H1 (cell line): ENCODE data around the gene NFIC. TPM values are rescaled to one million over a fixed set of nuclear protein-coding genes. Genes with fewer than 3 reads are reported as not detected.
A peak's percentile ranks its signal among the peaks of the same experiment; 100 is the strongest.

Experiments
- CTCF ChIA-PET: fragments of 300-600 bp; sonication (Branson Sonifier 250); formaldehyde crosslinking; loops from one replicate; lab custom pipeline; 2021; ENCODE audit not compliant: partially characterized antibody; lab: Charles Lee
- POLR2A ChIA-PET: fragments of 300-600 bp; sonication (Branson Sonifier 250); formaldehyde crosslinking; loops from one replicate; lab custom pipeline; 2021; ENCODE audit warnings: inconsistent platforms; ENCODE audit not compliant: partially characterized antibody; lab: Charles Lee
- DNase-seq, 2 experiments: peaks; one replicate each; pipeline versions ENCODE4 v3.0.0 to v3.0.0-alpha.2; 2010 to 2022; ENCODE audit warnings: low spot score in 2 of 2, low read depth in 1 of 2, mixed read lengths in 1 of 2
- FAIRE-seq: peaks from 2 replicates; lab custom pipeline; 2011; peaks lifted over from hg19 to GRCh38; lab: Jason Lieb, UNC
- H2AFZ ChIP-seq: 2 replicates; pipeline ENCODE4 v1.8.1; 2012; ENCODE audit warnings: low read length, inconsistent platforms
- H2AK5ac ChIP-seq: 2 replicates; pipeline ENCODE4 v1.6.1; 2013; ENCODE audit warnings: low read depth, low read length
- H2BK120ac ChIP-seq: replicated peaks from 2 replicates; pipeline ENCODE3; 2013; ENCODE audit warnings: low read depth, low read length, inconsistent platforms
- H2BK12ac ChIP-seq: 2 replicates; pipeline ENCODE4 v1.6.1; 2013; ENCODE audit warnings: low read depth, low read length
- H2BK15ac ChIP-seq: 2 replicates; pipeline ENCODE4 v1.6.1; 2013; ENCODE audit warnings: low read length
- H2BK20ac ChIP-seq: 2 replicates; pipeline ENCODE4 v1.6.1; 2013; ENCODE audit warnings: low read length
- H2BK5ac ChIP-seq: 2 replicates; pipeline ENCODE4 v1.6.1; 2013; ENCODE audit warnings: low read depth, low read length
- H3K14ac ChIP-seq: 2 replicates; pipeline ENCODE4 v1.6.1; 2013; ENCODE audit warnings: inconsistent platforms; ENCODE audit not compliant: insufficient read length
- H3K18ac ChIP-seq: 2 replicates; pipeline ENCODE4 v1.6.1; 2013; ENCODE audit warnings: low read length; ENCODE audit errors: extremely low read depth
- H3K23ac ChIP-seq: 2 replicates; pipeline ENCODE4 v1.6.1; 2013; ENCODE audit warnings: inconsistent platforms; ENCODE audit not compliant: insufficient read length
- H3K23me2 ChIP-seq: 2 replicates; pipeline ENCODE4 v1.6.1; 2013; ENCODE audit warnings: low read depth, low read length
- H3K27ac ChIP-seq: 2 replicates; pipeline ENCODE4 v1.6.1; 2011; ENCODE audit warnings: low read depth, low read length, inconsistent platforms
- H3K27me3 ChIP-seq, 4 experiments: replicated peaks in 1 of 4; 1 replicate in 1 of 4; 2 replicates in 3 of 4; pipeline versions ENCODE4 v1.6.1 to v1.8.1; 2011 to 2013; ENCODE audit warnings: low read length in 3 of 4, mild to moderate bottlenecking in 3 of 4, inconsistent platforms in 2 of 4, mixed read lengths in 2 of 4, moderate library complexity in 1 of 4; ENCODE audit not compliant: control insufficient read depth in 3 of 4, insufficient read depth in 3 of 4; ENCODE audit errors: extremely low read depth in 1 of 4
- H3K36me3 ChIP-seq, 4 experiments: 2 replicates each; pipeline versions ENCODE4 v1.6.1 to v1.8.1; 2011 to 2013; ENCODE audit warnings: mild to moderate bottlenecking in 4 of 4, low read length in 3 of 4, moderate library complexity in 2 of 4, control low read depth in 1 of 4, inconsistent platforms in 1 of 4; ENCODE audit not compliant: insufficient read depth in 4 of 4, control insufficient read depth in 2 of 4
- H3K4ac ChIP-seq: replicated peaks from 2 replicates; pipeline ENCODE3; 2013; ENCODE audit warnings: low read length, low read depth, mixed read lengths, inconsistent platforms; ENCODE audit not compliant: insufficient read length
- H3K4me1 ChIP-seq, 4 experiments: replicated peaks in 1 of 4; 1 replicate in 1 of 4; 2 replicates in 3 of 4; pipeline versions ENCODE4 v1.6.1 to v1.8.1; 2011 to 2013; ENCODE audit warnings: low read length in 3 of 4, inconsistent platforms in 2 of 4, mixed read lengths in 1 of 4; ENCODE audit not compliant: insufficient read depth in 4 of 4, control insufficient read depth in 3 of 4
- H3K4me2 ChIP-seq, 2 experiments: 2 replicates each; pipeline versions ENCODE4 v1.6.1 to v1.8.1; 2011 to 2013; ENCODE audit warnings: low read depth in 2 of 2, low read length in 2 of 2, control low read depth in 1 of 2, inconsistent platforms in 1 of 2, mild to moderate bottlenecking in 1 of 2; ENCODE audit not compliant: insufficient read depth in 1 of 2
- H3K4me3 ChIP-seq, 4 experiments: fragments of 200-600, 300-600 bp in 1 of 4; sonication (generic), shearing (Covaris generic), sonication (Bioruptor Twin) in 1 of 4; 2 replicates each; pipeline versions ENCODE4 v1.5.1 to v1.8.1; 2011 to 2016; ENCODE audit warnings: low read length in 4 of 4, low read depth in 3 of 4, control low read depth in 2 of 4, inconsistent platforms in 2 of 4, mild to moderate bottlenecking in 2 of 4, mixed read lengths in 1 of 4, moderate library complexity in 1 of 4; ENCODE audit not compliant: insufficient read depth in 2 of 4; ENCODE audit errors: extremely low read depth in 1 of 4
- H3K56ac ChIP-seq: replicated peaks from 2 replicates; pipeline ENCODE3; 2013; ENCODE audit warnings: low read depth, mild to moderate bottlenecking, mixed read lengths, low read length, inconsistent platforms; ENCODE audit not compliant: insufficient read length
- H3K79me1 ChIP-seq: 2 replicates; pipeline ENCODE4 v1.6.1; 2013; ENCODE audit warnings: low read depth, low read length, control low read depth
- H3K79me2 ChIP-seq, 2 experiments: 2 replicates each; pipeline versions ENCODE4 v1.6.1 to v1.8.1; 2012 to 2013; ENCODE audit warnings: low read length in 2 of 2, mild to moderate bottlenecking in 2 of 2, inconsistent platforms in 1 of 2; ENCODE audit not compliant: insufficient read depth in 2 of 2, control insufficient read depth in 1 of 2
- H3K9ac ChIP-seq, 4 experiments: replicated peaks in 1 of 4; 1 replicate in 1 of 4; 2 replicates in 3 of 4; pipeline versions ENCODE4 v1.6.1 to v1.8.1; 2011 to 2013; ENCODE audit warnings: low read depth in 3 of 4, low read length in 3 of 4, control low read depth in 2 of 4, mild to moderate bottlenecking in 2 of 4, moderate library complexity in 2 of 4, inconsistent platforms in 1 of 4; ENCODE audit errors: extremely low read depth in 1 of 4
- H3K9me3 ChIP-seq, 2 experiments: 2 replicates each; pipeline versions ENCODE4 v1.6.1 to v1.8.1; 2012 to 2013; ENCODE audit warnings: mild to moderate bottlenecking in 2 of 2, moderate library complexity in 2 of 2, control low read depth in 1 of 2, inconsistent platforms in 1 of 2, low read depth in 1 of 2, low read length in 1 of 2, mixed read lengths in 1 of 2; ENCODE audit not compliant: insufficient read depth in 2 of 2
- H4K20me1 ChIP-seq, 2 experiments: replicated peaks in 1 of 2; 2 replicates each; pipeline versions ENCODE3 to v1.8.1; 2011 to 2013; ENCODE audit warnings: inconsistent platforms in 2 of 2, low read length in 2 of 2, mild to moderate bottlenecking in 1 of 2; ENCODE audit not compliant: insufficient read depth in 2 of 2, control insufficient read depth in 1 of 2
- H4K5ac ChIP-seq: 2 replicates; pipeline ENCODE4 v1.6.1; 2013; ENCODE audit warnings: low read length, low read depth, mixed read lengths, inconsistent platforms; ENCODE audit not compliant: insufficient read length
- H4K8ac ChIP-seq: 2 replicates; pipeline ENCODE4 v1.8.0; 2013; ENCODE audit warnings: mild to moderate bottlenecking, moderate library complexity, low read length, inconsistent platforms; ENCODE audit not compliant: insufficient read depth; ENCODE audit errors: extremely low read depth
- H4K91ac ChIP-seq: replicated peaks from 2 replicates; pipeline ENCODE3; 2013; ENCODE audit warnings: low read length, mixed read lengths, inconsistent platforms; ENCODE audit not compliant: insufficient read length
- ATF2 ChIP-seq: IDR thresholded peaks from 2 replicates; pipeline ENCODE4 v1.6.1; 2012; ENCODE audit warnings: low read length, inconsistent platforms
- GTF2F1 ChIP-seq: IDR thresholded peaks from 2 replicates; pipeline ENCODE4 v1.6.1; 2012; ENCODE audit warnings: low read depth, low read length, improper control_type of control experiment, borderline replicate concordance
- JUND ChIP-seq: IDR thresholded peaks from 2 replicates; pipeline ENCODE4 v1.6.1; 2011; ENCODE audit warnings: mild to moderate bottlenecking, improper control_type of control experiment, low read length
- POU5F1 ChIP-seq: IDR thresholded peaks from 2 replicates; pipeline ENCODE4 v1.6.1; 2011; ENCODE audit warnings: low read depth, mild to moderate bottlenecking, low read length, moderate library complexity
- WGBS, 2 experiments: shearing (Covaris generic) in 1 of 2; methylation state at CpG; one replicate each; pipeline versions ENCODE4 v1.1.6 to v1.1.7; 2013 to 2015; ENCODE audit warnings: low lambda C conversion rate in 2 of 2, mixed read lengths in 2 of 2, inconsistent platforms in 1 of 2, low coverage in 1 of 2, missing lambda C conversion rate in 1 of 2; ENCODE audit not compliant: insufficient replicate concordance in 2 of 2, insufficient coverage in 1 of 2, insufficient read length in 1 of 2; ENCODE audit errors: extremely low coverage in 1 of 2, missing lambda C conversion rate in 1 of 2; 5-methylcytosine and 5-hydroxymethylcytosine counted together
- polyA plus RNA-seq, 7 experiments: library from polyadenylated mRNA; depleted of rRNA in 3 of 7; stranded (reverse) in 5 of 7; unstranded in 2 of 7; fragments of >200 nt in 5 of 7; fragments of 200-250 nt in 2 of 7; gene quantifications; 1 replicate in 5 of 7; 2 replicates in 1 of 7; 4 replicates in 1 of 7; pipeline versions ENCODE4 v1.2.1 to v1.2.3, GENCODE V29; 2011 to 2013; ENCODE audit warnings: missing spikeins in 2 of 7, mixed read lengths in 2 of 7
- total RNA-seq: library from RNA; stranded (reverse); fragmentation: NEBNext Ultra II Directional; extraction: Animal tissue kit (Norgen Biotek cat#: 25700); gene quantifications from 2 replicates; pipeline ENCODE4 v1.2.1, GENCODE V29; 2021

NFIC gene
- total and polyA plus RNA-seq, 2 of the 8 experiments (the other 6 are each of a cell fraction or from before 2014, with no cell fraction given): 0.56 to 3.2 TPM

- no peak overlapping the region for H2BK15ac ChIP-seq
- no peak overlapping the region for H2AFZ ChIP-seq
- peaks cover 23% of the 10 kb centered on the region; the same call in 1 of the 2 replicates for H3K23me2 ChIP-seq
- H4K91ac ChIP-seq: peak overlapping the region; percentile 7
- no peak overlapping the region for H2BK20ac ChIP-seq
- ChIA-PET POLR2A (interaction anchor here (0.8 to 1.6 kb wide), 6 partner anchors 11 to 178 kb away, joined by 3 to 7 read pairs (median 3); no protein-coding TSS in a partner anchor), CTCF (interaction anchor here (0.6 to 8.4 kb wide), 11 partner anchors 7 to 250 kb away, joined by 3 to 97 read pairs (median 4); no protein-coding TSS in a partner anchor)
- no peak overlapping the region for H3K4ac ChIP-seq
- FAIRE-seq: no peak
- H2AK5ac ChIP-seq: 0 out of 2 replicates have a peak overlapping the region, but pooled peaks have one; percentile 83
- H2BK120ac ChIP-seq: no peak overlapping the region
- WGBS, 2 experiments: 68% methylated on average over 14 of the region's 27 CpGs; no CpG with 5 or more reads in 1 of the 2 experiments
- H3K56ac ChIP-seq: no peak overlapping the region
- no peak overlapping the region for H3K9ac ChIP-seq
- no peak overlapping the region; the same call in 1 of the 2 replicates for H2BK5ac ChIP-seq
- H3K4me3 ChIP-seq: peak overlapping the region in 2 of 4 experiments; percentile 12 to 48; a peak in 3 of 8 replicates
- H3K36me3 ChIP-seq: no peaks in the 10 kb centered on the region
- H3K4me2 ChIP-seq: peak overlapping the region; percentile 48 to 58
- H3K18ac ChIP-seq: 0 out of 2 replicates have a peak overlapping the region, but pooled peaks have one; percentile 25
- no peaks in the 10 kb centered on the region for H3K79me1 ChIP-seq
- no peaks in the 10 kb centered on the region for H3K79me2 ChIP-seq
- H3K9me3 ChIP-seq: no peaks in the 10 kb centered on the region
- DNase-seq: no peak
- H3K14ac ChIP-seq: no peak overlapping the region
- peaks cover 0 to 10% of the 10 kb centered on the region in 2 experiments for H4K20me1 ChIP-seq
- no peak overlapping the region for H4K5ac ChIP-seq
- H3K27me3 ChIP-seq: peaks cover 0 to 7% (median 2%) of the 10 kb centered on the region in 4 experiments; a peak in 3 of 7 replicates
- H3K23ac ChIP-seq: no peak overlapping the region
- peaks cover 0 to 7% (median 5%) of the 10 kb centered on the region in 4 experiments; a peak in 6 of 7 replicates for H3K4me1 ChIP-seq
- H4K8ac ChIP-seq: no peak overlapping the region; the same call in 1 of the 2 replicates
- H3K27ac ChIP-seq: no peak overlapping the region
- H2BK12ac ChIP-seq: no peak overlapping the region
- TF ChIP-seq POU5F1 (no peak), GTF2F1 (no peak), JUND (no peak), ATF2 (no peak)
These were observed 112.2 kb downstream of the NFIC start for GRCh38 chr19:3478409-3479176.
